HFFc6 (cell line): ENCODE measurements around the gene NCKAP5. TPM values are rescaled to one million over a fixed set of nuclear protein-coding genes. Genes with fewer than 3 reads are reported as not detected.

Source experiments
- DNase-seq: peaks from one replicate; pipeline ENCODE4 v3.0.0-alpha.2; 2018
- H3K27ac Mint-ChIP-seq: 2 replicates; pipeline ENCODE4 v1.8.0; 2020; ENCODE audit warnings: mild to moderate bottlenecking, mixed read lengths
- H3K27me3 Mint-ChIP-seq: 2 replicates; pipeline ENCODE4 v1.8.0; 2021; ENCODE audit warnings: mild to moderate bottlenecking, moderate library complexity, mixed read lengths; ENCODE audit not compliant: insufficient read depth
- H3K36me3 Mint-ChIP-seq: 2 replicates; pipeline ENCODE4 v1.8.0; 2021; ENCODE audit warnings: low read depth, mixed read lengths
- H3K4me1 Mint-ChIP-seq: 2 replicates; pipeline ENCODE4 v1.8.0; 2020; ENCODE audit warnings: low read depth, mixed read lengths
- H3K4me3 Mint-ChIP-seq: 2 replicates; pipeline ENCODE4 v1.8.0; 2020; ENCODE audit warnings: mild to moderate bottlenecking, moderate library complexity, mixed read lengths
- H3K9me3 Mint-ChIP-seq: 2 replicates; pipeline ENCODE4 v1.8.0; 2020; ENCODE audit warnings: mild to moderate bottlenecking, mixed read lengths
- total RNA-seq, 6 experiments: library from RNA; stranded (reverse); fragmentation: NEBNext Ultra II Directional; extraction: Animal tissue kit (Norgen Biotek cat#: 25700); gene quantifications; 2 replicates in 1 of 6; 3 replicates in 5 of 6; pipeline ENCODE4 v1.2.3, GENCODE V29; 2021
- TF ChIP-seq, protein P1 (sequence below): fragments of 200-600 bp; sonication (generic); IDR thresholded peaks from 2 replicates; pipeline ENCODE4 v1.5.0; 2021; ENCODE audit warnings: antibody characterized with exemption, mild to moderate bottlenecking

The NCKAP5 gene
- total RNA-seq, 6 experiments from 2014 or later = 0.31 to 4.0 (median 3.1) TPM

DNA sequence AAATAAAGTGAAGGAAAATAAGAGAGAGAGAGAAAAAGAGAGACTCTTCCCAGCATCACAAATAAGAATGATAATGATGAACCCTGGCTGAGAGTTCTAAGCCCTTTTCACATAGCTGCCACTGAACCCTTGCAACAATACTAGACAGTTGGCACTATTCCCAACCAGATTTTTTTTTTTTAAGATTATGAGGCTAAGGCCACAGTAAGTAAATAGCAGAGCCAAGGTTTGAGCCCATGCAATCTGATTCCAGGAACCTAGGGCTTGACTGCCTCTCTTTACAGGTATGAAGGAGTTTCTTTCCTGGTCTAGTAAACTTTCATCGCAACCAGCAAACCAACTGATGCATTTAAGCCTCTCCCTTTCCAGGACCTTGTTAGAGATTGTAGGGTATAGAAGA lies 424.6 kb downstream of the NCKAP5 start:
- TF ChIP-seq, protein P1, sequence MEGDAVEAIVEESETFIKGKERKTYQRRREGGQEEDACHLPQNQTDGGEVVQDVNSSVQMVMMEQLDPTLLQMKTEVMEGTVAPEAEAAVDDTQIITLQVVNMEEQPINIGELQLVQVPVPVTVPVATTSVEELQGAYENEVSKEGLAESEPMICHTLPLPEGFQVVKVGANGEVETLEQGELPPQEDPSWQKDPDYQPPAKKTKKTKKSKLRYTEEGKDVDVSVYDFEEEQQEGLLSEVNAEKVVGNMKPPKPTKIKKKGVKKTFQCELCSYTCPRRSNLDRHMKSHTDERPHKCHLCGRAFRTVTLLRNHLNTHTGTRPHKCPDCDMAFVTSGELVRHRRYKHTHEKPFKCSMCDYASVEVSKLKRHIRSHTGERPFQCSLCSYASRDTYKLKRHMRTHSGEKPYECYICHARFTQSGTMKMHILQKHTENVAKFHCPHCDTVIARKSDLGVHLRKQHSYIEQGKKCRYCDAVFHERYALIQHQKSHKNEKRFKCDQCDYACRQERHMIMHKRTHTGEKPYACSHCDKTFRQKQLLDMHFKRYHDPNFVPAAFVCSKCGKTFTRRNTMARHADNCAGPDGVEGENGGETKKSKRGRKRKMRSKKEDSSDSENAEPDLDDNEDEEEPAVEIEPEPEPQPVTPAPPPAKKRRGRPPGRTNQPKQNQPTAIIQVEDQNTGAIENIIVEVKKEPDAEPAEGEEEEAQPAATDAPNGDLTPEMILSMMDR = no peak
- DNase-seq = no peak
- Mint-ChIP-seq H3K27ac (no peak overlapping the region), H3K4me3 (no peak overlapping the region), H3K4me1 (peaks cover 8% of the 10 kb centered on the region; the same call in 1 of the 2 replicates), H3K27me3 (no peaks in the 10 kb centered on the region), H3K9me3 (no peaks in the 10 kb centered on the region), H3K36me3 (no peaks in the 10 kb centered on the region)

DNA sequence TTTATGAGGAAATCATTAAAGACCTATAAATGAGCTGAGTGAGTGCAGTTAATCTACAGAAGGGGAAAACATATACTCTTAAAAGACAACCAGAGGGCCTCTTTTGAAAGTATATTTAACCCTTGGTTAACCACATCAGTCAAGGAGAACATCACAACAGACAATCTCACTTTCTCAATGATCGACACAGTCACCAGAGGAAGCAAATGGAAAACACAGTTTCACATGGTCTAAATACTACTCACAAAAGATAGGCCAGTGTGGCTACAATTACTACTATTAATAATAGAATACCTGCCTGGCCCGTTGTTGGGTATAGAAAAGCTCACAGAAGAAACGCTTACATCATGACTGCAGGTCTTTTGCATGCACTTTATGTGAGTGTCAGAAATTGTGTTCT lies 426.2 kb downstream of the NCKAP5 start:
- no peak for DNase-seq
- H3K27ac Mint-ChIP-seq = no peak overlapping the region
- H3K9me3 Mint-ChIP-seq = no peaks in the 10 kb centered on the region; the same call in 1 of the 2 replicates
- no peaks in the 10 kb centered on the region for H3K27me3 Mint-ChIP-seq
- no peak overlapping the region for H3K4me3 Mint-ChIP-seq
- H3K4me1 Mint-ChIP-seq = peaks cover 8% of the 10 kb centered on the region; the same call in 1 of the 2 replicates
- TF ChIP-seq, protein P1 = no peak
- no peaks in the 10 kb centered on the region for H3K36me3 Mint-ChIP-seq

DNA sequence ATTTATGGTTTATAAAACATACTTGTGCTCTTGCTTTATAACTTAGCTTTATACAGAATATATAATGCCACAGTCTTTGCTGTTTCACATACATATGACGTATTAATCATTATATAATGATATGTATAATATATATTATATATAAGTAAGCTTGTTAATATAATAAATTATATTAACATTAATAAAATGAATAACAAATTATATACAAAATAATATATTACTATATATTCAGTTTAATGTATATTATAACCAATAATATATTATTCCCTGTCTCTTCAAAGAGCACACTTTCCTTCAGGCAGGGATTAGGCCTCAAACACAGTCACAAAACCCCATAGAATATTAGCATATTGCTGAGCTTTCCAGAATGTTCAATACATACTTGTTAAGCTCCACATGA lies 427.6 kb downstream of the NCKAP5 start:
- Mint-ChIP-seq H3K9me3 (no peaks in the 10 kb centered on the region; the same call in 1 of the 2 replicates), H3K4me1 (peaks cover 8% of the 10 kb centered on the region; the same call in 1 of the 2 replicates), H3K4me3 (peak overlapping the region; percentile 81), H3K27me3 (no peaks in the 10 kb centered on the region), H3K36me3 (no peaks in the 10 kb centered on the region), H3K27ac (no peak overlapping the region; the same call in 1 of the 2 replicates)
- TF ChIP-seq, protein P1 = no peak
- DNase-seq = no peak

DNA sequence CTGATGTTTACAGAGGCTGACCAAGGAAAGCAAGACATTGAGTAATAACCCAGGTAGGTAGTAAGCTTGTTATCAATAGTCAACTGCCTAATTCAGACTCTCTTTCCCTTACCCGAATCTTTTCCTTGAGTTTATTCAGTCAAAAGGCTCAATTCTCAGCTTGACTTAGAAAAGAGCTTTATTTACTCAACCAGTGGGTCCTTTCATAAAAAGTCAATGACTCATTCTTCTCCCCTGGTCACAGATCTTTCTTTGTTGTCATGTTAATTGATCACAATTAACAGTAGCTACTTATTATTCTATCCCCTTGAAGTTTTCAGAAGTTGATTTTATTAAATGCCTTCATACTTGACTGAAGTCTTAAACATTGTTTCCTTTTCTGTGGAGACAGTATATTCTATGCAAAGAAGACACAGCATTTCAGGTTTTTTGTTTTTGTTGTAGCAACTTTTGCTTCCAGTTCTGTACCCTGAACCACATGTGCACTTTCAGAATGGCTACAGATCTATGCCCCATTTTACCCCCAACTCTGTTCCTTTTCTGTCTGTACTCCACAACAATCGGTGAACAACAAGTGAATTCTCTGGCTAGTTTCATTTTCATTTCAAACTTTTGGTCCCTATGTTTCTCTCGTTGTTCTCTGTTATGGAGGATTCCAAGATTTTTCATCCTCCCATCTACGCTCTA lies 428.3 kb downstream of the NCKAP5 start:
- Mint-ChIP-seq H3K27me3 (no peaks in the 10 kb centered on the region), H3K4me3 (peak overlapping the region; percentile 81), H3K36me3 (no peaks in the 10 kb centered on the region), H3K27ac (no peak overlapping the region; the same call in 1 of the 2 replicates), H3K9me3 (no peaks in the 10 kb centered on the region; the same call in 1 of the 2 replicates), H3K4me1 (peaks cover 8% of the 10 kb centered on the region; the same call in 1 of the 2 replicates)
- DNase-seq = no peak
- TF ChIP-seq, protein P1 = no peak

DNA sequence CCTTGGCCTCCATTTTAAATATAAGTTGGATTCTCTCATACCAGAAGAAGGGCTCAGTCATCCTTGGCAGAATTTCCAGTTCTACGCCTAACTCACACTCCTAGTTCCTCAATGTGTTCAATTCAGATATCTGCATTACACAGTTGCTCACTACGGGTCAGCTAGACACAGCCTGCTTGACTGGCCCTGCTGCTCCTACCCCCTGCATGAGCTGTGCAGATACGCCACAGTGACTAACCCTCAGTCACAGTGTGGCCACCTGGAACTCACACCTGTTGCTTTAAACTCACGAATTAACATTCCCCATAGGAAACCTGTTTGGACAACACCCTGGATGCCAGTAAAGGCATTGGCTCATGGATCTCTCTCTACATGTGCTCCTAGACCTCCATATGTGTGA lies 429.6 kb downstream of the NCKAP5 start:
- Mint-ChIP-seq H3K4me1 (peaks cover 8% of the 10 kb centered on the region; the same call in 1 of the 2 replicates), H3K4me3 (no peak overlapping the region), H3K36me3 (no peaks in the 10 kb centered on the region), H3K9me3 (no peaks in the 10 kb centered on the region; the same call in 1 of the 2 replicates), H3K27me3 (no peaks in the 10 kb centered on the region; the same call in 1 of the 2 replicates), H3K27ac (no peak overlapping the region)
- no peak for DNase-seq
- TF ChIP-seq, protein P1 = no peak
